ENCODE results near the gene CLDN3.

The CLDN3 gene

DNA sequence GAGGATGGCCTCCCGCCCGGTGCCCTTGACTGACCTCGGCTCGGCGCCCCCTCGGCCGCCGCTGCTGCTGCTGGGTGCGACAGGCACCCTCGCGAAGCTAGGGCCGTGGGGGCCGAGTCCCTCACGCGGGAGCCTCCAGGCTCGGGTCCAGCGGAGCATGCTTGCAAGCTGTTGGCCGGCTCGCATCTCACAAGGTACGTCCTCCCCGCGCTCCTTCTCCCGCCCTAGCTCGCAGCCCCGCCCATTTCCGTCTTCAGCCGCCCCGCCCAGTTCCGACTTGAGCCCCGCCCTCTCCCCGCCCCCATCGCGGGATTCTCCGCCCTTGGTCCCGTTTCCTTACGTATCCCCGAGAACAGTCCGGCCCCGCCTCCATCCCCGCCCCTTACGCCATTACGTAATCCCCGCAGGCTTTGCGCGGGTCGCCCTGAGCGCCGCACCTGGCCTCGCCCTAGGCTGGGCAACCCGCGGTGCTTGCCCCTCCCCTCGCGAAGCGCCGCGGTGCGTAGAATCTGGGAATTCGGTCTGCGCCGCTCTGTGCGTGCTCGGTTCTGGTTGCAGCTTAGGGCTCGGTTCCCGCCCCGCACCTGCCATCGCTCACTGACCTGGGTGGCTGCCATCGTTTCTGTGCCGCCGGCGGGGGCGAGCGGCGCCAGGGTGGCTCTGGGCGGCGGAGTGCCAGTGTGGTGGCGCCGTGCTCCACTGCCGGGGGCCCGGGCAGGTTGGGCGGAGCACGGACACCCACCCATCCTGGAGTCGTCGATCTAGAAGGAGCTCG, 31.3 kb downstream of the CLDN3 start, which contains the start of gene ABHD11:
TSS of gene ABHD11 (minus strand) at position 191 of the 775 bp plus-strand sequence. CDS start at position 159, 32 bp downstream.
- H3K9ac ChIP-seq (ENCODE audit: low read depth, low read length) = peak within 1 kb of the TSS; percentile 75
- TF ChIP-seq, protein P1, sequence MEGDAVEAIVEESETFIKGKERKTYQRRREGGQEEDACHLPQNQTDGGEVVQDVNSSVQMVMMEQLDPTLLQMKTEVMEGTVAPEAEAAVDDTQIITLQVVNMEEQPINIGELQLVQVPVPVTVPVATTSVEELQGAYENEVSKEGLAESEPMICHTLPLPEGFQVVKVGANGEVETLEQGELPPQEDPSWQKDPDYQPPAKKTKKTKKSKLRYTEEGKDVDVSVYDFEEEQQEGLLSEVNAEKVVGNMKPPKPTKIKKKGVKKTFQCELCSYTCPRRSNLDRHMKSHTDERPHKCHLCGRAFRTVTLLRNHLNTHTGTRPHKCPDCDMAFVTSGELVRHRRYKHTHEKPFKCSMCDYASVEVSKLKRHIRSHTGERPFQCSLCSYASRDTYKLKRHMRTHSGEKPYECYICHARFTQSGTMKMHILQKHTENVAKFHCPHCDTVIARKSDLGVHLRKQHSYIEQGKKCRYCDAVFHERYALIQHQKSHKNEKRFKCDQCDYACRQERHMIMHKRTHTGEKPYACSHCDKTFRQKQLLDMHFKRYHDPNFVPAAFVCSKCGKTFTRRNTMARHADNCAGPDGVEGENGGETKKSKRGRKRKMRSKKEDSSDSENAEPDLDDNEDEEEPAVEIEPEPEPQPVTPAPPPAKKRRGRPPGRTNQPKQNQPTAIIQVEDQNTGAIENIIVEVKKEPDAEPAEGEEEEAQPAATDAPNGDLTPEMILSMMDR (IDR thresholded peaks at IDR 0.05; ENCODE audit: borderline replicate concordance, extremely low read depth, low read length, poor library complexity, severe bottlenecking) = peak; percentile 4
- TF ChIP-seq EZH2 (IDR thresholded peaks at IDR 0.05; ENCODE audit: borderline replicate concordance, low read depth, low read length, severe bottlenecking) = no peak
- H3K4me3 ChIP-seq (ENCODE audit: low read depth in 1 of 2, low read length in 2 of 2) = peak within 1 kb of the TSS; percentile 85 to 91
- ATAC-seq (ENCODE audit: insufficient read depth, low read depth) (peak; percentile 80), DNase-seq (peak; percentile 97)
- H3K27ac ChIP-seq (ENCODE audit: low read length) = peak within 1 kb of the TSS; percentile 84
- H4K20me1 ChIP-seq (ENCODE audit: insufficient read depth, low read length) = peaks cover 20% of the 10 kb centered on the region
- peaks cover 12% of the 10 kb centered on the region for H3K79me2 ChIP-seq (ENCODE audit: insufficient read depth, low read length)
- no peaks in the 10 kb centered on the region for H3K27me3 ChIP-seq (ENCODE audit: insufficient read depth, low read length, poor library complexity)
- peaks cover 28% of the 10 kb centered on the region for H3K4me1 ChIP-seq (ENCODE audit: insufficient read depth, low read length)
- H3K9me3 ChIP-seq (ENCODE audit: insufficient read depth, low read length, severe bottlenecking) = no peaks in the 10 kb centered on the region
- peak within 1 kb of the TSS; percentile 86 for H3K4me2 ChIP-seq (ENCODE audit: insufficient read depth, low read length)
- H2AFZ ChIP-seq (ENCODE audit: low read depth, low read length) = peak within 1 kb of the TSS; percentile 98
- peaks cover 18% of the 10 kb centered on the region for H3K36me3 ChIP-seq (ENCODE audit: insufficient read depth, low read length)

DNA sequence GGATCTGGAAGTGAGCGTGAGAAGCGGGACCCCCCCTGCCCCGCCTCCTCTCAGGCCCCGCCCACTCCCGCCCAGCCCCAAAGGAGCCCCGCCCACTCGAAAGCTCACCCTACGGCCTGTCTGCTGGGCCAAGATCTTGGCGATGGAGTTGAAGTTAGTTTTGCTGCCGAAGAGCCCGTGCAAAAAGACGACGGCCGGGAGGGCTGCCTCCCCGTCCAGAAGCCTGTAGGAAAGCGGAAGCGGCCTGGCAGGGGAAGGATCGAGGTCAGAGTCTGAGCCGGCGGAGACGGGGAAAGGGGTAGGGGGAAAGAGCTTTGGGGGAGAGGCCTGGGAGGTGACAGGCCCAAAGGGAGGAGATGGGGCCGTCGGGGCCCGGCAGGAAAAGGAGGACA, 31.9 kb downstream of the CLDN3 start:
- Histone ChIP-seq H2AFZ (ENCODE audit: low read depth, low read length) (peak overlapping the region; percentile 91), H3K4me2 (ENCODE audit: insufficient read depth, low read length) (peak overlapping the region; percentile 86), H3K79me2 (ENCODE audit: insufficient read depth, low read length) (peaks cover 12% of the 10 kb centered on the region), H3K9ac (ENCODE audit: low read depth, low read length) (peak overlapping the region; percentile 75), H3K4me3 (ENCODE audit: low read depth in 1 of 2, low read length in 2 of 2) (peak overlapping the region; percentile 85 to 91), H4K20me1 (ENCODE audit: insufficient read depth, low read length) (peaks cover 20% of the 10 kb centered on the region), H3K4me1 (ENCODE audit: insufficient read depth, low read length) (peaks cover 28% of the 10 kb centered on the region), H3K9me3 (ENCODE audit: insufficient read depth, low read length, severe bottlenecking) (no peaks in the 10 kb centered on the region), H3K27ac (ENCODE audit: low read length) (peak overlapping the region; percentile 84), H3K36me3 (ENCODE audit: insufficient read depth, low read length) (peaks cover 18% of the 10 kb centered on the region), H3K27me3 (ENCODE audit: insufficient read depth, low read length, poor library complexity) (no peaks in the 10 kb centered on the region)
- ATAC-seq (ENCODE audit: insufficient read depth, low read depth) (peak; percentile 35), DNase-seq (peak; percentile 72)
- TF ChIP-seq, protein P1 (IDR thresholded peaks at IDR 0.05; ENCODE audit: borderline replicate concordance, extremely low read depth, low read length, poor library complexity, severe bottlenecking) = no peak
- no peak for TF ChIP-seq EZH2 (IDR thresholded peaks at IDR 0.05; ENCODE audit: borderline replicate concordance, low read depth, low read length, severe bottlenecking)

DNA sequence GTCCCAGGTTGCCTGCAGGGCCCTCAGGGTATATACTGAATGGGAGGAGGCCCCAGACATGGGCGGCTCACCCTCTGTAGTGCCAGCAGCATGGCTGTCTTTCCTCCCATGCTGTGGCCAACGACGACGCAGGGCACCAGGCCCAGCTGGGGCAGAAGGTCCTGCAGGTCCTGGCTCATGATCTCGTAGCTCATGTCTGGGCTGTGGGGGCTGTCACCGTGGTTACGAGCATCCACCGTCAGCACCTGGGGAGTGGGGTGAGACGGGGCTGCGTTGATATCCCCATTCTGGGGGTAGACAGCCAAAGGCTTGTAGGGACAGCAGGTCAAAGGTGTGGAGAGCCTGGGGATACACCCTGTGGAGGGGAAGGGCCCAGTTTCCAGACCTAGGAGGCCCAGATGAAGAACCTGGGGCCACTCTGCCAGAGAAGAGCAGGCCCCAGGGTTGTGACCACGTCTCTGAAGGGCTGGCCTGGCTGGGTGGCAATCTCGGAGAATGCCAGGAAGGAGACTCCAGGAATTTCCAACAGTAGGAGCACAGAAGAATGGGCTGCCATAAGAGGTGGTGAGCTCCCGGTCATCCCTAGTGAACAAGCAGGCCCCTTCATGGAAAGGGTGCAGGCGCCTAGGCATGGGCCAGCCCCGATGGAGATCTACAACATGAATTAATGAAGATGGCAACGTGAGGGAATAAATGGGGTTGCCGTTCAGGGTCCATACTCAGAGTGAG, 32.4 kb downstream of the CLDN3 start:
- peak overlapping the region in 1 of 2 experiments; percentile 91; a peak in 3 of 4 replicates for H3K4me3 ChIP-seq (ENCODE audit: low read depth in 1 of 2, low read length in 2 of 2)
- H3K27ac ChIP-seq (ENCODE audit: low read length) = peak overlapping the region; percentile 84
- H3K9me3 ChIP-seq (ENCODE audit: insufficient read depth, low read length, severe bottlenecking) = no peaks in the 10 kb centered on the region
- ATAC-seq (ENCODE audit: insufficient read depth, low read depth) (no peak), DNase-seq (no peak)
- H3K4me1 ChIP-seq (ENCODE audit: insufficient read depth, low read length) = peaks cover 28% of the 10 kb centered on the region
- H3K36me3 ChIP-seq (ENCODE audit: insufficient read depth, low read length) = peaks cover 18% of the 10 kb centered on the region
- peaks cover 12% of the 10 kb centered on the region for H3K79me2 ChIP-seq (ENCODE audit: insufficient read depth, low read length)
- TF ChIP-seq, protein P1 (IDR thresholded peaks at IDR 0.05; ENCODE audit: borderline replicate concordance, extremely low read depth, low read length, poor library complexity, severe bottlenecking) = no peak
- TF ChIP-seq EZH2 (IDR thresholded peaks at IDR 0.05; ENCODE audit: borderline replicate concordance, low read depth, low read length, severe bottlenecking) = no peak
- H3K9ac ChIP-seq (ENCODE audit: low read depth, low read length) = peak overlapping the region; percentile 75
- no peak overlapping the region for H2AFZ ChIP-seq (ENCODE audit: low read depth, low read length)
- H4K20me1 ChIP-seq (ENCODE audit: insufficient read depth, low read length) = peaks cover 20% of the 10 kb centered on the region
- peak overlapping the region; percentile 86 for H3K4me2 ChIP-seq (ENCODE audit: insufficient read depth, low read length)
- no peaks in the 10 kb centered on the region for H3K27me3 ChIP-seq (ENCODE audit: insufficient read depth, low read length, poor library complexity)

All from DND-41 (cell line).